Measurements from ENCODE around the gene TBC1D22B. TPM values are rescaled to one million over a fixed set of nuclear protein-coding genes. Genes with fewer than 3 reads are reported as not detected.
A peak's percentile ranks its signal among the peaks of the same experiment; 100 is the strongest.

TBC1D22B gene
- total and polyA plus RNA-seq, 9 of the 15 experiments (the other 6 are each of a cell fraction or from before 2014, with no cell fraction given) = 4.8 to 24.2 (median 13.5) TPM

- TF ChIP-seq ZBTB9 (CRISPR knock-in tag; IDR thresholded peaks at IDR 0.05) (peak; percentile 92; the same call in 1 of the 2 replicates), PML (IDR thresholded peaks at IDR 0.05; ENCODE audit: low read length) (no peak), HMBOX1 (IDR thresholded peaks at IDR 0.05) (no peak), IFI16 (CRISPR knock-in tag; IDR thresholded peaks at IDR 0.05) (peak; percentile 74), CREM (IDR thresholded peaks at IDR 0.05; ENCODE audit: low read depth) (peak; percentile 32; the same call in 1 of the 2 replicates), SPI1 (IDR thresholded peaks at IDR 0.05; ENCODE audit: borderline replicate concordance, low read depth, low read length) (peak; percentile 30; the same call in 1 of the 2 replicates), MLLT1 (IDR thresholded peaks at IDR 0.05) (peak; percentile 66 to 80; a peak in 3 of 4 replicates), CUX1 (CRISPR knock-in tag; IDR thresholded peaks at IDR 0.05) (no peak), ZNF263 (CRISPR knock-in tag; IDR thresholded peaks at IDR 0.05; ENCODE audit: borderline replicate concordance) (peak; percentile 81; the same call in 1 of the 2 replicates), ZBTB7A (IDR thresholded peaks at IDR 0.05; ENCODE audit: borderline replicate concordance, control insufficient read depth, low read depth, low read length) (no peak), CHCHD3 (CRISPR knock-in tag; IDR thresholded peaks at IDR 0.05) (no peak), ZNF740 (CRISPR knock-in tag; IDR thresholded peaks at IDR 0.05) (no peak), ZNF740 (tag; IDR thresholded peaks at IDR 0.05) (no peak), NELFE (IDR thresholded peaks at IDR 0.05; ENCODE audit: insufficient read depth, insufficient read length) (no peak), MBD2 (IDR thresholded peaks at IDR 0.05; ENCODE audit: borderline replicate concordance, low read depth) (no peak), XRCC3 (IDR thresholded peaks at IDR 0.05) (no peak), TRIM24 (IDR thresholded peaks at IDR 0.05) (0 out of 4 replicates have a peak, but pooled peaks of 1 of the 2 experiments have one; percentile 21), CBX3 (IDR thresholded peaks at IDR 0.05; ENCODE audit: borderline replicate concordance in 1 of 2, low read length in 2 of 2) (peak in 1 of 2 experiments; percentile 52; a peak in 1 of 3 replicates)
These were observed 49.6 kb upstream of the TBC1D22B start (continued) for GRCh38 chr6:37207903-37208456.
